HuH-7 (cell line): ENCODE results near the gene POPDC2.
"Not testable (repeated sequence)": the region's sequence is repeated elsewhere in the genome, so short reads cannot be mapped to it uniquely, and the experiment has no call there.

ENCODE experiments used
- DNase-seq: peaks from one replicate; pipeline ENCODE4 v3.0.0; 2011; ENCODE audit warnings: low spot score

POPDC2 gene, protein sequence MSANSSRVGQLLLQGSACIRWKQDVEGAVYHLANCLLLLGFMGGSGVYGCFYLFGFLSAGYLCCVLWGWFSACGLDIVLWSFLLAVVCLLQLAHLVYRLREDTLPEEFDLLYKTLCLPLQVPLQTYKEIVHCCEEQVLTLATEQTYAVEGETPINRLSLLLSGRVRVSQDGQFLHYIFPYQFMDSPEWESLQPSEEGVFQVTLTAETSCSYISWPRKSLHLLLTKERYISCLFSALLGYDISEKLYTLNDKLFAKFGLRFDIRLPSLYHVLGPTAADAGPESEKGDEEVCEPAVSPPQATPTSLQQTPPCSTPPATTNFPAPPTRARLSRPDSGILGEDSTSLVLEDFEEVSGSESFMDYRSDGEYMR

GRCh38 chr3:119660474-119661440 is at the start of gene POPDC2:
TSS of gene POPDC2 (minus strand) at chr3:119660589. CDS start at chr3:119660423, 166 bp downstream.
- no peak for DNase-seq

GRCh38 chr3:119703820-119704531 is 43.6 kb upstream of the POPDC2 start:
- peak; percentile 74 for DNase-seq

- no peak for DNase-seq
These were observed 42.4 kb upstream of the POPDC2 start, which contains the start of gene CFAP91 for GRCh38 chr3:119702530-119703527. TSS of gene CFAP91 (plus strand) at chr3:119703022. CDS start at chr3:119703099, 77 bp downstream.

DNA sequence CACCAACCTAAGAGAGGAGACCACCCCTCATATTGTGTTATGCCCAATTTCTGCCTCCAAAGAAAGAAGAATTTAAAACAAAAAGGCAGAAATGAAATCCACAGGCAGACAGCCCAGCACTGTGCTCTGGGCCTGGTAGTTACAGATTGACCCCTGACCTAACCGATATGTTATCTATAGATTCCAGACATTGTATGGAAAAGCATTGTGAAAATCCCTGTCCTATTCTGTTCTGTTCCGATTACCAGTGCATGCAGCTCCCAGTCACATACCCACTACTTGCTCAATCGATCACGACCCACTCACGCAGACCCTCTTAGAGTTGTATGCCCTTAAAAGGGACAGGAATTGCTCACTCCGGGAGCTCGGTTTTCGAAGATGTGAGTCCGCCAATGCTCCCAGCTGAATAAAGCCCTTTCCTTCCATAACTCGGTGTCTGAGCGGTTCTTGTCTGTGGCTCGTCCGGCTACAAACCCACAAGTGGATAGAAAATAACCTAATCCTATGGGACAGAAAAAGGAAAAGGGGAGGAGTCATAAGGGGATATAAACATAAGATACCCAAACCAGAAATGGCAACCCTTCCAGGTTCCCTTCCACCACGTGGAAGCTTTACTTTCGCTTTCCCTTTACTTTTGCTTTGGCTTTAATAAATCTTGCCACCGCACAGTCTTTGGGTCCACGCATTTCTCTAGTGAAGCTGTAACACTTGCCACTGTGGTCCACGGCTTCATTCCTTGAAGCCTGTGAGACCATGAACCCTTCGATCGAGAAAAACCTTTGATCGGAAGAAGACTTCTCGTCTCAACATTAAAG is 40.7 kb upstream of the POPDC2 start:
- no peak for DNase-seq

DNA sequence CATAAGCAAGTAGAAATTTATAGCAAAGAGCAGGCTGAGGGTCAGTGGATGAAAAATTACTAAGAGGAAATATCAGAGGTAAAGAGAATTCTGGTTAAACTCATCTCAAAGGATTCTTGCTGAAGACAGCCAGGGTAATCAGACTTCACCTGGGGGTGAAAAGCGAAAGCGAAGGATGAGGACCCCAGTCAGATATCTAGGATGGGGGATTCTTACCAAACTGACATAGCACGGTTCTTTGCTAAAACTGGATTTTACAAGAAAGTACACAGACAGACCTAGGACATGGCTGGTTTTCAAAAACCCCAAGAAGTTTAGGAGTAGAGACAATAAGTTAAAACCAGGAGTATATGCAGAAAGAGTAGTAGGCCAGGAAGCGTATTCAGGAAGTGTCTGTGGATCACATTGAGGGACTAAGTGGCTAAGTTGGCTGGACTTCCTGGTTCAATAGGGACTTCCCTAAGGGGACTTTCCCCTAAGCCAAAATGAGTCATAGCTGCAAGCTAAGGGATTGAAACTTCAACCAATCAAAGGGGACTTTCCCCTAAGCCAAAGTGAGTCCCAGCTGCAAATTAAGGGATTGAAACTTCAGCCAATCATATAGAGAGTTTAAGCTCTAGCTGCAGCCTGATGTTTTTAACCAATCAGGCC is 40.0 kb upstream of the POPDC2 start:
- DNase-seq: no peak

GRCh38 chr3:119697394-119697793 is 37.0 kb upstream of the POPDC2 start:
- no peak for DNase-seq

DNA sequence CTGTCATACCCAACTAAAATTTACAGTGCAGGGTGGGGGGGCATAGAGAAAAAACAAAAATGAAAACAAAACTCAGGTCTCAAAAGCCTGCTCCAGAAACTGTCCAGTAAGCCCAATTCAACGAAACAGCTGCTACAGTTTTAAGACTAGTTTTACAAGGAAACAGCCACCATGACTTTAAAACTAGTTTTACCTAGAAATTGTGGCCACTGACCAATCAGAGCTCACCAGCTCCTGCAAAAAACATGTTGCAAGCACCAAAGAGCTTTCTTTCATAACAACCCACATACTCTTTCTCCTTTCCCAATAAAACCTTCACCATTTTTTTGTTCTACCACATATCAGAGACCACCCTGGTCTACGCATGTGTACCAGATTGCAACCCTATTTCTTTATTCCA is 35.1 kb upstream of the POPDC2 start:
- no peak for DNase-seq

- peak; percentile 45 for DNase-seq
These were observed 29.8 kb upstream of the POPDC2 start for GRCh38 chr3:119690043-119690656.

DNA sequence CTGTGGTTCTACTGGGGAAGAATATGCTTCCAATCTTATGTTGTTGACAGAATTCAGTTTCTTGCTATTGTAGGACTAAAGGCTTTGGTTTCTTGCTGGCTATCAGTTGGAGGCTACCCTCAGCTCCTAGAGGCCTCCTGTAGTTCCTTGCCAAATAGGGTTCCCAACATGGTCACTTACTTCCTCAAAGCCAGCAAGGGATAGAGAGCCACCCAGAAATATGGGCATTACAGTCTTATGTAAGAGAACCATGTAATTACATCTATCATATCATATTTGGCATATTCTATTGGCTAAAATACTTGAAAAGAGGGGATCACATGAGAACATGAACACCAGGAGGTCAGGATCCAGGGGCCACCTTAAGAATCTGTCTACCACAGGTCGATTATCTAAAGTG is 23.0 kb upstream of the POPDC2 start:
- DNase-seq: no peak

DNA sequence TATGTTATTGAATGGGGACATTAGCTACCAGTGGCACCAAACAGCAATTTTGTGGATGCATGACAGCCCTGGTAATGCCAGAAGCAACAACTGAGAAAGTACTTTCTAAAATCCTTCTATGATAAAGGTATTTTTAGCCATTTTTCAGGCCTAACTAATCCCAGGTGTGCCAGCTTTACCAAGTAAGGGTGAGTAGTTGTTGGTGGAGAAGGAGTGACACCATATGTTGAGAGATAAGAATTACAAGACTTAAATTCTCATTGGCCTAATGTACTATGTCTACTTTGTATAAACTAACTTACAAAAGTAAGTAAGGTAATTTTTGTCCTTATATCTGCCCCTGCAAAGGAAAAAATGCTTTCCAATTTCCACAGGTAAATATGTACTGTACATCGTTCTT is 20.9 kb upstream of the POPDC2 start:
- DNase-seq: peak; percentile 40

- DNase-seq: no peak
These were observed 19.5 kb upstream of the POPDC2 start for GRCh38 chr3:119679874-119680273.

- DNase-seq: not testable (repeated sequence)
These were observed 17.8 kb upstream of the POPDC2 start for GRCh38 chr3:119678209-119678608.

DNA sequence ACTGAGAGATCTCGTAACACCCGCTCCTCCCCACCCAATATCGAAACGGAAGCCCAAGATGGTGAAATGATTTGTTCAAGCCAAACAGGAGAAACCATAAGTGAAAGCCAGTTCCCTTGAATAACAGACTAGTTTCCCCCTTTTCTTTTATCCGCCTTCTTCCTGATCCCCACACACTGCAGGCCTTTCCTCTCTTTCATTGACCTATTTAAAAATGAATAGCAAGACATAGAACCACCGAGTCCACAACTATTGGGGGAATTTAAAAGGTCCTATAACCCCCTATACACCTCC is 17.2 kb upstream of the POPDC2 start:
- no peak for DNase-seq

- DNase-seq: peak; percentile 98
These were observed 16.6 kb upstream of the POPDC2 start, which contains the start of gene COX17 for GRCh38 chr3:119676771-119677640. TSS of gene COX17 (minus strand) at chr3:119677406. CDS start at chr3:119677310, 96 bp downstream.

DNA sequence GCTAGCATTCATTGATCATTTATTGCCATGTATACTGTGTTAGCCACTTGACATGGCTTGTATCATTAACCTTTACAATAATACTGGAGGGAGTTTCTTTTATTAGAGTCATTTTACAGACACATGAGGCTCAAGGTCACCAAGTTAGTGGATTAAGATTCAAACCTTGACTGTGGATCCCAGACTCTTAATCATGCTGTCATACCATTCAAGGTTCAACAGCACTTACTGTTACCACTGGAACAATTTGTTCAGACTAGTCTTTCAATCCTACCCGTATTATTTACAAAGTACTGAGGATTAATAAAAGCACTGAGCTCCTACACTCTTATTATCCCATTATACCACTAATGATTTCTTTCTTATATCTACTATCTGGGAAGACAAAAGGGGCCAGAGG is 15.6 kb upstream of the POPDC2 start:
- DNase-seq: no peak

- DNase-seq: no peak
These were observed 14.9 kb upstream of the POPDC2 start for GRCh38 chr3:119675188-119675874.

DNA sequence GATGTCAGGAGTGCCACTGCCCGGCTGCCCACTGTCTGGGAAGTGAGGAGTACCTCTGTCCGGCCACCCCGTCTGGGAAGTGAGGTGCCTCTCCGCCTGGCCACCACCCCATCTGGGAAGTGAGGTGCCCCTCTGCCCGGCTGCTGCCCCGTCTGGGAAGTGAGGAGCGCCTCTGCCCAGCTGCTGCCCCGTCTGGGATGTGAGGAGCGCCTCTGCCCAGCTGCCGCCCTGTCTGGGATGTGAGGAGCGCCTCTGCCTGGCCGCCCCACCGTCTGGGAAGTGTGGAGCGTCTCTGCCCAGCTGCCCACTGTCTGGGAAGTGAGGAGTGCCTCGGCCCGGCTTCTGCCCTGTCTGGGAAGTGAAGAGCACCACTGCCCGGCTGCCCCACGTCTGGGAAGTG is 13.5 kb upstream of the POPDC2 start:
- no peak for DNase-seq

- no peak for DNase-seq
These were observed 12.4 kb upstream of the POPDC2 start for GRCh38 chr3:119672776-119673175.
